OCI-LY7 (cell line): ENCODE measurements around the gene PCDHGC4. TPM values are rescaled to one million over a fixed set of nuclear protein-coding genes. Genes with fewer than 3 reads are reported as not detected.
A peak's percentile ranks its signal among the peaks of the same experiment; 100 is the strongest.

Source experiments
- BruUV-seq: library from RNA; stranded (reverse); fragments of 400-500 nt; replicated peaks from 2 replicates; lab custom pipeline; 2021; lab: Mats Ljungman, UMichigan
- CTCF ChIA-PET: fragments of 300-600 bp; sonication (Branson Sonifier 250); formaldehyde crosslinking; loops from one replicate; lab custom pipeline; 2022; ENCODE audit warnings: antibody characterized with exemption; ENCODE audit not compliant: unreplicated experiment; lab: Charles Lee
- POLR2A ChIA-PET: fragments of 300-600 bp; sonication (Branson Sonifier 250); formaldehyde crosslinking; loops from one replicate; lab custom pipeline; 2022; ENCODE audit warnings: antibody characterized with exemption; lab: Charles Lee
- DNase-seq: peaks from one replicate; pipeline ENCODE4 v3.0.0-alpha.2; 2015; ENCODE audit warnings: low spot score
- H2AFZ ChIP-seq: fragments of 200-600 bp; sonication (generic), shearing (Covaris generic); 2 replicates; pipeline ENCODE4 v1.6.1; 2014; ENCODE audit warnings: mild to moderate bottlenecking, antibody characterized with exemption, low read length, moderate library complexity
- H3K27ac ChIP-seq: fragments of 200-600 bp; sonication (generic); 2 replicates; pipeline ENCODE4 v1.5.1; 2014; ENCODE audit warnings: mixed run types, low read depth, mild to moderate bottlenecking, moderate library complexity, low read length, inconsistent platforms; ENCODE audit not compliant: poor library complexity, severe bottlenecking
- H3K36me3 ChIP-seq: fragments of 200-600 bp; sonication (generic); 2 replicates; pipeline ENCODE4 v1.6.1; 2014; ENCODE audit warnings: mild to moderate bottlenecking, antibody characterized with exemption, low read length, moderate library complexity, mixed read lengths; ENCODE audit not compliant: insufficient read depth
- H3K4me1 ChIP-seq: fragments of 200-600 bp; sonication (generic); 2 replicates; pipeline ENCODE4 v1.5.1; 2014; ENCODE audit warnings: mild to moderate bottlenecking, low read length; ENCODE audit not compliant: insufficient read depth, poor library complexity, severe bottlenecking
- H3K4me2 ChIP-seq: fragments of 200-600 bp; sonication (generic); 2 replicates; pipeline ENCODE4 v1.6.1; 2014; ENCODE audit warnings: mild to moderate bottlenecking, low read length
- H3K4me3 ChIP-seq: fragments of 200-600 bp; sonication (generic); 2 replicates; pipeline ENCODE4 v1.5.1; 2014; ENCODE audit warnings: mild to moderate bottlenecking, low read depth, low read length; ENCODE audit not compliant: poor library complexity, severe bottlenecking
- H3K79me2 ChIP-seq: fragments of 200-600 bp; sonication (generic); 2 replicates; pipeline ENCODE4 v1.6.1; 2016; ENCODE audit warnings: low read depth, mild to moderate bottlenecking, low read length, moderate library complexity, mixed read lengths; ENCODE audit not compliant: insufficient read depth
- H3K9me2 ChIP-seq: fragments of 200-600 bp; sonication (generic); 2 replicates; pipeline ENCODE4 v1.6.1; 2016; ENCODE audit warnings: mild to moderate bottlenecking, low read length, mixed read lengths; ENCODE audit not compliant: insufficient read depth
- H3K9me3 ChIP-seq: fragments of 200-600 bp; sonication (generic); 2 replicates; pipeline ENCODE4 v1.6.1; 2014; ENCODE audit warnings: mild to moderate bottlenecking, mixed run types, low read length, mixed read lengths
- H4K20me1 ChIP-seq: fragments of 200-600 bp; sonication (generic); 2 replicates; pipeline ENCODE4 v1.6.1; 2014; ENCODE audit warnings: mild to moderate bottlenecking, antibody characterized with exemption, low read length, moderate library complexity, mixed read lengths; ENCODE audit not compliant: insufficient read depth
- EZH2phosphoT487 ChIP-seq: fragments of 200-600 bp; sonication (generic); IDR thresholded peaks from 2 replicates; pipeline ENCODE4 v1.6.1; 2018; ENCODE audit warnings: low read depth, borderline replicate concordance, mild to moderate bottlenecking, mixed run types, antibody characterized with exemption, low read length, moderate library complexity, mixed read lengths
- intact Hi-C: fragments of 100-400 bp; cut with micrococcal nuclease; formaldehyde crosslinking; loops from one replicate; pipeline ENCODE4 v1.10.0; 2022; ENCODE audit not compliant: unreplicated experiment
- total RNA-seq, 2 experiments: library from RNA; depleted of rRNA in 1 of 2; stranded (reverse); fragments of >200 nt in 1 of 2; shearing (Covaris generic) in 1 of 2; gene quantifications; 2 replicates each; pipeline ENCODE4 v1.2.3, GENCODE V29; 2014 to 2022
- TF ChIP-seq, protein P1 (sequence below): fragments of 200-600 bp; sonication (generic); conservative IDR thresholded peaks from 2 replicates; pipeline ENCODE4 v1.5.1; 2014; ENCODE audit warnings: mild to moderate bottlenecking, antibody characterized with exemption, low read length, moderate library complexity, mixed read lengths

The PCDHGC4 gene
- total RNA-seq, 2 experiments from 2014 or later: 7.0 to 8.4 TPM

GRCh38 chr5:141487131-141487530, 2.3 kb downstream of the PCDHGC4 start:
- TF ChIP-seq, protein P1, sequence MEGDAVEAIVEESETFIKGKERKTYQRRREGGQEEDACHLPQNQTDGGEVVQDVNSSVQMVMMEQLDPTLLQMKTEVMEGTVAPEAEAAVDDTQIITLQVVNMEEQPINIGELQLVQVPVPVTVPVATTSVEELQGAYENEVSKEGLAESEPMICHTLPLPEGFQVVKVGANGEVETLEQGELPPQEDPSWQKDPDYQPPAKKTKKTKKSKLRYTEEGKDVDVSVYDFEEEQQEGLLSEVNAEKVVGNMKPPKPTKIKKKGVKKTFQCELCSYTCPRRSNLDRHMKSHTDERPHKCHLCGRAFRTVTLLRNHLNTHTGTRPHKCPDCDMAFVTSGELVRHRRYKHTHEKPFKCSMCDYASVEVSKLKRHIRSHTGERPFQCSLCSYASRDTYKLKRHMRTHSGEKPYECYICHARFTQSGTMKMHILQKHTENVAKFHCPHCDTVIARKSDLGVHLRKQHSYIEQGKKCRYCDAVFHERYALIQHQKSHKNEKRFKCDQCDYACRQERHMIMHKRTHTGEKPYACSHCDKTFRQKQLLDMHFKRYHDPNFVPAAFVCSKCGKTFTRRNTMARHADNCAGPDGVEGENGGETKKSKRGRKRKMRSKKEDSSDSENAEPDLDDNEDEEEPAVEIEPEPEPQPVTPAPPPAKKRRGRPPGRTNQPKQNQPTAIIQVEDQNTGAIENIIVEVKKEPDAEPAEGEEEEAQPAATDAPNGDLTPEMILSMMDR: no peak
- Histone ChIP-seq H3K4me2 (no peak overlapping the region), H3K9me3 (no peaks in the 10 kb centered on the region), H3K27ac (no peak overlapping the region), H3K36me3 (peaks cover 68% of the 10 kb centered on the region), H2AFZ (no peak overlapping the region), H3K4me3 (no peak overlapping the region), H4K20me1 (0 out of 2 replicates have a peak, but pooled peaks cover 6% of the 10 kb centered on the region), H3K79me2 (peaks cover 30% of the 10 kb centered on the region), H3K9me2 (no peaks in the 10 kb centered on the region), H3K4me1 (peaks cover 42% of the 10 kb centered on the region)
- ChIA-PET POLR2A (interaction anchor here (8.2 kb wide), 1 partner anchor 18 kb away, joined by 109 read pairs; no protein-coding TSS in a partner anchor), CTCF (no interaction called here)
- BruUV-seq: no TSS peak
- no peak for DNase-seq
- intact Hi-C loops: no loop called here

- CTCF ChIA-PET: interaction anchor here (1.0 to 1.1 kb wide), 2 partner anchors 10 to 13 kb away, joined by 3 read pairs; no protein-coding TSS in a partner anchor
- no peak within 1 kb of the TSS for H3K27ac ChIP-seq
- DNase-seq: no peak
- H3K4me2 ChIP-seq: peak within 1 kb of the TSS; percentile 28
- TF ChIP-seq EZH2phosphoT487: no peak
- TF ChIP-seq, protein P1: no peak
- no peak within 1 kb of the TSS for H3K4me3 ChIP-seq
- no peaks in the 10 kb centered on the region for H3K9me2 ChIP-seq
- no peaks in the 10 kb centered on the region for H3K9me3 ChIP-seq
- peaks cover 15% of the 10 kb centered on the region; the same call in 1 of the 2 replicates for H3K79me2 ChIP-seq
- intact Hi-C loops: no loop called here
- no TSS peak for BruUV-seq
- H3K36me3 ChIP-seq: peaks cover 68% of the 10 kb centered on the region
- POLR2A ChIA-PET: interaction anchor here (0.9 to 2.7 kb wide), 3 partner anchors 8 to 26 kb away, joined by 3 to 8 read pairs (median 7); no protein-coding TSS in a partner anchor
- H3K4me1 ChIP-seq: peaks cover 26% of the 10 kb centered on the region
- no peak within 1 kb of the TSS for H2AFZ ChIP-seq
- H4K20me1 ChIP-seq: 0 out of 2 replicates have a peak, but pooled peaks cover 6% of the 10 kb centered on the region
These were observed 4.0 kb downstream of the PCDHGC4 start, which contains the start of gene PCDHGC5 for GRCh38 chr5:141488591-141489561. TSS of gene PCDHGC5 (plus strand) at chr5:141489081. CDS start at chr5:141489241, 160 bp downstream.
